Suppressor macrophage treated with lipopolysaccharide for 1 hour (primary cell): ENCODE measurements around the gene TIMM17B.
A peak's percentile ranks its signal among the peaks of the same experiment; 100 is the strongest.
"Not testable (repeated sequence)": the region's sequence is repeated elsewhere in the genome, so short reads cannot be mapped to it uniquely, and the experiment has no call there.

Source experiments
- DNase-seq, 3 donors: peaks; one replicate each; pipeline ENCODE4 v3.0.0-alpha.2; 2020 to 2022

The TIMM17B gene

DNA sequence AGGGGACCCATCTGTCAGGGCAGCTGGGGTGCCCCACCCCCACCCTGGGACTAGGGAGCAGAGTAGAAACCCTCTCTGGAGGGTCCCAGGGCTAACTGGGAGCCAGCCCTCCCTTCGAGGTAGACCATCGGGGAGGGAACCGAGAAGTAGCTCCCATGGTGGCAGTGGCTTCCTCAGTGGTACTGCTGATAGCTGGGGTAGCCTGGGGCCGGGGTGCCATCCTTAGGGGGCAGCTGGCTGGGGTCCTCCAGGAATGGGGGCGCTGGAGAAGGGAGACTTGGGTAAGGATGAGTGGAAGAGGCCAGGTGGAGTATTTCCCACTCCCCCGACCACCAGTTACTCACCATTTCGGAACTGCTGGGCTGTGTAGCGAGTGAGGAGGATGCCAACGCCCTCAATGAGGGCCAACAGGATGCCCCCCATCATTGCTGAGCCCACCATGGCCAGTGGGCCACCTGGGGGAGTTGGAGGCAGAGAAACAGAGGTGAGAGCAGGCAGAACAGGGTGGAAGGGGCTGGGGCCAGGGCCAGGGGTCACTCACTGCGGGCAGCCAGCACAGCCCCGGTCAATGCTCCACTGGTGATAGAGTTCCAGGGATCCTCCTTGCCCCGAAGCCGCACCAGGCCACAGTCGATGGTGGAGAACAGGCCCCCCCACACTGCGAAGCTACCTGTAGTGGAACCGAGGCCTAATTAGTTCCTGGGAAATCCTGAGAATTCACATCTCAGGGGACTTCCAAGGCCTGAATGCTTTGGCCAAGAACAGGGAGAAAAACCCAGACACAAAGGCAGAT is 3.8 kb downstream of the TIMM17B start:
- DNase-seq, result no peak

DNA sequence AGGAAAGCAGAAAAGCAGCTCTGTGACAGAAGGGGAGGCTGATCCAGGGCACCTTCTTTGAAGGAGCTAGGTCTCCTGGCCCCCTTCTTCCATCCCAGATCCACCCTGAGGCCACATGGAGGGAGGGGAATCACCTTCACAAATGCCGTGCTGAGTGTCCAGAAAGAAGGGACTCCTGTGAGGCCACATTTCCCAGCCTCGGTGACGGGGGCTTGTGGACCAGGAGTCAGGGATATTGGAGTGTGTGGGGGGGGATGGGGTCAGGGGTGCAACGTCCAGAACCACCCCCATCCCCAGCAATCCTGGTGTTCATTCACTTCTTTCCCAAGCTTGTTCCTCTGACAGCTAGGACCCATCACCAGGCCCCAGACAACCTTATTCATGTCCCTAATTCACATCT is 4.7 kb downstream of the TIMM17B start:
- DNase-seq, result no peak

DNA sequence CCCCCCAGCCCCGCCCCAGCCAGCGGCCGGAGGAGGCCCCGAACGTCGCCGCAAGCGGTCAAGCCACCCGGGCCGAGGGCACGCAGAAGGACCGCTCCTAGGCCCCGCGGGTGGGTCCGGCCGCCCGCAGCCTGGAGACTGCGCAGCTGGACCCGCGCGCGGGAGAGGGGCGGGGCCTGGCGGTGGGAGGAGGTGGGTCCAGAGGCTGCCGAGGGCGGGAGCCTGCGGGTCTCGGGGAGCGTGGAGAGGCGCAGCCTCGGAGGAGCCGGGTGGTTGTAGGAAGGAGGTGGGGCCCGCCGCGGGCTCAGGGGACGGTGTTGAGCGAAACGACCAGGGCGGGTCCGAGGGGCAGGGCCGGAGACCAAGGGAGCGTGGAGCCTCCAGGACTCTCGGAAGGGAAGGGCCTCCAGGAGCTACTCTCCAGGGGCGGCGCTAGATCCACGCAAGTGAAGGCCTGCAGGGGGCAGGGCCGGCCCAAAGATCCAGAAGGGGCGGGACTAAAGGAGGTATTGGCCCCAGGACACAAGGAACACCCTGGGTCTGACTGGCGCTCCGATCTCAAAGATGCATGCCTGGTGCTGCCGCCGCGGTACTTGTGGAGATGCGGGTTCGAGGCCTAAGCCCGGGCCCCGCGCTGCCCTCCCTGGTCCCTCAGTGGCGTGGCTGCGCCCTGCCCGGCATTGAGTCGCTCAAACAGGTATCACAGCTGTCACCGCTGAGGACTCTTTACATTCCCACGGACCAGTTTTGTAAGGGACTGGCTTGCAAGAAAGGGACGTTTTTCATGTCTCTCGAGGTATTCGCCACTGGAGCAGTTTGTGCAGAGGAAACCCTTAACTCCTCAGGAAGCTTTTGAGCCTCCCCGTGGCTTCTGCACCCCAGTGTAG is 5.9 kb downstream of the TIMM17B start:
- DNase-seq, result peak; percentile 85 to 89 (median 87)

DNA sequence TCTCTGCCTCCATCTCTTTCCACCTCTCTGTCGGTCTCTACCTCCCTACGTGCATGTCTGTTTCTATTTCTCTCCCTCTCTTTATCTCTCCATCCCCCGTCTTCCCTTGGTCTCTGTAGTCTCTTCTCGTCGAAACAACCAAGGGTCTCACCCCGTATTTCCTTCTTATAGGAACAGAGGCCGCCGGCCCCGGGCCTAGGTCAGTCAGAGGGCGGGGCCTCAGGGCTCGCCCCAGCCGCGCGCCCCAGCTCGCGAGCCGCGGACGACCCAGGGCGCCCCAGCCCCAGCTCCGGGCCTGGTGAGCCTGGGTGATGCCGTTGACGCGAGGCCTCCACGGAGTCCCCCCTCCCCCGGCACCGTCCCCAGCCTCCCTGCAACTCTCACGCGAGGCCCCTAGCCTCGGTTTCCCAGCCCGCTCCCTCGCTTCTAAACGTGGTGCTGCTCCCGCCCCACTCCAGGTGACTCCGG is 6.6 kb downstream of the TIMM17B start:
- peak in 1 of 3 donors; percentile 21 for DNase-seq

DNA sequence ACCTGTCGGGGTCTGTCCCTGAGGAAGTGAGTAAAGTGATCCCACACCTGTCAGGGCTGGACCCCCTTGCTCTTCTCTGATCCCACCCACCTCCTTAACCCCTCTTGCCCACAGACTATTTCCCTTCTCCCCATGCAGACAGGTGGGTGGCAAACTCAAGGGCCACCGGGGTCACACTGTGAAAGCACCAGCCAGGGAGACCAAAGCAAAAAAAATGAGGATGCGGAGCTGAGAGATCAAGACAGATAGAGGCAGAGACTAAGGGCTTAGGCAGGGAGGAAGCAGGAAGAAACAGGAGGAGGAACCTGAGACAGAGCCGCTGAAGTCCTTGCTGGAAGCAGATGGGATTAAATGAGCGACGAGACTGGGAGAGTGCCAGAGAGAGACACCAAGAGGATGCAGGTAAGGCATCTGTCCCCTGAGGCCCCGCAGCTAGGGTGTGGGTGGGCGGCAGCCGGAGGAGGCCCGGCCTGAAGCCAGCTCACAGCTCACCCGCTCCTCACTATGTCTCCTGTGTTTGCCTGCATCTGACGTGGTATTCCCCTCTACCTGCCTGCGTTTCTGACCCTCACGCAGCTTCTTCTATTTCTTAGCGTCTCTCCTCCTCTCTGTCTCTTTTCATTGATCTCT is 7.2 kb downstream of the TIMM17B start:
- no peak for DNase-seq

DNA sequence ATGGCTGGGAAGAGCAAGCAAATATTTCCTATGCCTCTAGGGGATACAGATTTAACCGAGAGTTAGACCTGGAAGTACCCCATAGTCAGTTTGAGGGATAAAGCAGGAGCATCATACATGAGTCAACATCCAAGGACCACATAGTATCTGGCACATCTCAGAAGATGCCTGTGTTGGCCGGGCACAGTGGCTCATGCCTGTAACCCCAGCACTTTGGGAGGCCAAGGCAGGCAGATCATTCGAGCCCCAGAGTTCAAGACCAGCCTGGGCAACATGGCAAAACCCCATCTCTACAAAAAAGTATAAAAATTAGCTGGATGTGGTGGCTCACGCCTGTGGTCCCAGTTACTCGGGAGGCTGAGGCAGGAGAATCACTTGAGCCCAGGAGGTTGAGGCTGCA is 11.0 kb downstream of the TIMM17B start:
- not testable (repeated sequence) for DNase-seq

DNA sequence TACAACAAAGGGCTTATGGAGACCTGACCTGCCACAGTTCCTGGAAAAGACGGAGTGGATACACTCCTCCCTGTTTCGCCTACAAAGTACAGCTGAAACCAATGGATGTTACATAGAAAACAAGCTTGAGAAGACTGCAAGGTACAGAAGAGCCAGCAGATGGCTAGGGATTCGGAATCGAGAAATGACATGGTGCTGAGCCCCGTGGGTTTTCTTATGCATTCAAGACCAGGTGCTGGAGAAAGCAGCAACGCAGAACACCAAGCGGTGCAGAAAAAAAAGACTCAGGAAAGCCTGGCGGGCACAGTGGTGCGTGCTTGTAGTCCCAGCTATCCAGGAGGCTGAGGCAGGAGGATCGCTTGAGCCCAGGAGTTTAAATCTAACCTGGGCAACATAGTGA is 13.8 kb downstream of the TIMM17B start:
- no peak for DNase-seq

DNA sequence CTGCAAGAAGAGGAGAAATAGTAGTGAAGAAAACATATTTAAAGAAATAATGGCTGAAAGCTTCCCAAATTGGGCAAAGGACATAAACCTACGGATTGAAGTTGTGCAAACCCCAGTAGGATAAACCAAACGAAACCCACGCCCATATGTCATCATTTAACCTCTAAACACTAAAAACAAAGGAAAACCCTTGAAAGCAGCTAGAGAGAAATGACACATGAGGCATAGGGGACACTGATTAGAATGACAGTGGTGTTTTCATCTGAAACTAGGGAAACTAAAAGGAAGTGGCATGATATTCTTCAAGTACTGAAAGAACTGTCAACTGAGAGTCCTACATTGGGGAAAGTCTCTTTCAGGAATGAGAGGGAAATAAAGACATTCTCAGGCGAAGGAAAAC is 20.6 kb downstream of the TIMM17B start:
- DNase-seq, result peak; percentile 41 to 66 (median 58)

DNA sequence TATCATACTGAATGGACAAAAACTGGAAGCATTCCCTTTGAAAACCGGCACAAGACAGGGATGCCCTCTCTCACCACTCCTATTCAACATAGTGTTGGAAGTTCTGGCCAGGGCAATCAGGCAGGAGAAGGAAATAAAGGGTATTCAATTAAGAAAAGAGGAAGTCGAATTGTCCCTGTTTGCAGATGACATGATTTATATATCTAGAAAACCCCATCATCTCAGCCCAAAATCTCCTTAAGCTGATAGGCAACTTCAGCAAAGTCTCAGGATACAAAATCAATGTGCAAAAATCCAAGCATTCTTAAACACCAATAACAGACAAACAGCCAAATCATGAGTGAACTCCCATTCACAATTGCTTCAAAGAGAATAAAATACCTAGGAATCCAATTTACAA is 25.6 kb downstream of the TIMM17B start:
- not testable (repeated sequence) for DNase-seq

DNA sequence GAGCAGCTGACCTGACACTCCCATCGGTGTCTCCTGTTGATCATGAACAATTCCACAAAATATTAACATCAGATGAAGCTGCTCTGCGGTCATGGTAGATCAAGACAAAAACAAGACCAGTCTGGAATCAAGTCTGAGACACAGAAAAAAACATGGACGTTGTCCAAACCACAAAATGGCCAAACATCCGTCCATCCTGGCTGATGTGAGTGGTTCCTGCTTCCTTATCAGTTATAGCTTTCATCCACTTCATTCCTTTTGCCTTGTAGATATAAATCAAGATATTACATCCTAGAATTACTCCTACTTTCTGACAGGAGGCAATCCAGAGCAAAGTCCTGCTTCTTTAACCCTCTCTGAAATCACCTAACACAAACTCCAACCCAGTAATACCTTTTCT is 33.4 kb downstream of the TIMM17B start:
- no peak for DNase-seq

DNA sequence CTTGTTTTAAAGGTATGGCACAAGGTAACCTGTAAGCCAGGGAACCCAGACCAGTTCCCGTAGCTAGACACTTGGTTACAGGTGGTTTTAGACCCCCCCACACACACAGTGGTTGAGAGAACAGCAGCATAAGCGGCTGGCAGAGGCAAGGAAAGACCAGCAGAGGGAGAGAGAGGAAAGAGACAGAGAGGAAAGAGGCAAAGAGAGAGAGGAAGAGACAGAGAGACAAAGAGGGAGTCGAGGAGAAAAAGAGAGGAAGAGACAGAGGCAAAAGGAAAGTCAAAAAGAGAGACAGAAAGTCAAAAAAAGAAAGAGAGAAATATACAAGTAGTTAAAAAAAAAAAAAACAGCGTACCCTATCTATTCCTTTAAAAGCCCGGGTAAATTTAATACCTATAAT is 42.7 kb downstream of the TIMM17B start:
- no peak for DNase-seq

DNA sequence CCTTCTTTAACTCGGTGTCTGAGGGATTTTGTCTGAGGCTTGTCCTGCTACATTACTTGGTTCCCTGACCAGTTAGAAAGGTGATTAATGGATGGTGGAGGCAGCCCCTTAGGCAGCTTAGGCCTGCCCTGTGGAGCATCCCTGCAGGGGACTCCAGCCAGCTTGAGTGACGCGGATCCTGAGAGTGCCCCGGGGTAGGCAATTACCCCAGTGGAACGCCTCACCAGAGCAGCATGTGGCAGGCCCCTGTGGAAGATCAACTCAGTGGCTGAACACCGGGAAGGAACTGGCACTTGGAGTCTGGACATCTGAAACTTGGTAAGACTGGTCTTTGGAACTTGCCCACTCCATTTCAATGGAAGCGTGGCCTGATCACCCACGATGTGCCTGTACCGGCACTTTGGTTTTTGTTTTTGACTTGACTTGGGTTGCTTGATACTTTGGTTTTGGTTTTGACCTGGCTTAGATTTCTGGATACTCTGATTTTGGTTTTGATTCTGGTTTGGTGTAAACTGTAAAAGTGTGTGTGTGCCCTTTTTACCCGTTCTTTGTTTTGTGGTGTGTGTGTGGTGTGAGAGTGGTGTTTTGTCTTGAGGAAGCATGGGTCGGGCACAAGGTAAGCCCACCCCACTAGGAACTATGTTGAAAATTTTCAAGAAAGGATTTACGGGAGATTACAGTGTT is 43.3 kb downstream of the TIMM17B start:
- not testable (repeated sequence) for DNase-seq

DNA sequence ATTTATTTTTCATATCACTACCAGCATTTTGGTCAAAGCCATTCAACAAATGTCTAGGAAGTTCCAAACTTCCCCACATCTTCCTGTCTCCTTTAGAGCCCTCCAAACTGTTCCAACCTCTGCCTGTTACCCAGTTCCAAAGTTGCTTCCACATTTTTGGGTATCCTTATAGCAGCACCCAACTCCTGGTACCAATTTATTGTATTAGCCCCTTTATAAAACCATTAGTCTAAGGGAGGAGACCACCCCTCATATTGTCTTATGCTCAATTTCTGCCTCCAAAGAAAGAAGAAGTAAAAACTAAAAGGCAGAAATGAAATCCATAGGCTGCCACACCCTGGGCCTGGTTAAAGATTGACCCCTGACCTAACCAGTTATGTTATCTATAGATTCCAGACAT is 44.1 kb downstream of the TIMM17B start:
- not testable (repeated sequence) for DNase-seq

DNA sequence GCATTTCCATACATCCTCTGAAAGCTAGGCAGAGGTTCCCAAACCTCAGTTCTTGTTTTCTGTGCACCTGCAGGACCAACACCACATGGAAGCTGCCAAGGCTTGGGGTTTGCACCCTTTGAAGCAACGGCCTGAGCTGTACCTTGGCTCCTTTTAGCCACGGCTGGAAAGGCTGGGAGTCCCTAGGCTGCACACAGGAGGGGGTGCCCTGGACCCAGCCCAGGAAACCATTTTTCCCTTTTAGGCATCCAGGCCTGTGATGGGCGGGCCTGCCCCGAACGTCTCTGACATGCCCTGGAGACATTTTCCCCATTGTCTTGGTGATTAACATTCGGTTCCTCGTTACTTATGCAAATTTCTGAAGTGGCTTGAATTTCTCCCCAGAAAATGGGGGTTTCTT is 44.7 kb downstream of the TIMM17B start:
- DNase-seq, result no peak

DNA sequence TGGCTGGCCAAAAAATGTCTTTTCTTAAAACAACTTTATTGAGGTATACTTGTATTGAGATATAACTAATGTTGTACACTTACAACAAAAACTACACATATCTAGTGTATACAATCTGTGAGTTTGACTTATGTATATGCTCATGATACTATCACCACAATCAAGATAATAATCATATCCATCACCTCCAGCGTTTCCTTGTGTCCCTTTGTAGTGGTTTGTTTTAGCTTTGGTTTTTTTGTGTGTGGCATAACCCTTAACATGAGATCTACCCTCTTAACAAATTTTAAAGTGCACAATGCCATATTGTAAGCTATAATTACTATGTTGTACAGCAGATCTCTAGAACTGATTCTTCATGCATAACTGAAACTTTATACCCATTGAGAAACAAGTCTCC is 48.7 kb downstream of the TIMM17B start:
- DNase-seq, result no peak
